ENCODE measurements around the gene OR14K1. TPM values are rescaled to one million over a fixed set of nuclear protein-coding genes. Genes with fewer than 3 reads are reported as not detected.

OR14K1 gene
- total and polyA plus RNA-seq, 9 of the 15 experiments (the other 6 are each of a cell fraction or from before 2014, with no cell fraction given) = not detected

- Histone ChIP-seq H2AFZ (ENCODE audit: low read depth, low read length) (no peak overlapping the region), H3K4me1 (replicated peaks in 1 of 2; ENCODE audit: control insufficient read depth in 2 of 2, insufficient read depth in 2 of 2, low read length in 2 of 2) (no peaks in the 10 kb centered on the region), H4K20me1 (replicated peaks; ENCODE audit: control insufficient read depth, insufficient read depth, low read length) (no peaks in the 10 kb centered on the region), H3K36me3 (ENCODE audit: control insufficient read depth, insufficient read depth, low read length) (no peaks in the 10 kb centered on the region), H3K9ac (ENCODE audit: insufficient read depth in 1 of 2, low read depth in 2 of 2, low read length in 2 of 2) (no peak overlapping the region), H3K9me3 (replicated peaks; ENCODE audit: control insufficient read depth, insufficient read depth, low read depth, low read length) (peaks cover 7% of the 10 kb centered on the region; the same call in 1 of the 2 replicates), H3K4me2 (ENCODE audit: insufficient read depth, low read length) (no peak overlapping the region), H3K9me1 (ENCODE audit: control insufficient read depth, insufficient read depth, low read length) (no peaks in the 10 kb centered on the region), H3K27ac (ENCODE audit: extremely low read depth, low read depth, low read length) (no peak overlapping the region), H3K27me3 (ENCODE audit: control insufficient read depth in 2 of 2, insufficient read depth in 2 of 2, low read length in 2 of 2) (no peaks in the 10 kb centered on the region), H3K79me2 (ENCODE audit: control insufficient read depth, insufficient read depth, low read length) (no peaks in the 10 kb centered on the region), H3K4me3 (no peak overlapping the region)
- intact Hi-C loops (cut with micrococcal nuclease) (no loop called here), in situ Hi-C loops (cut with MboI) (no loop called here)
- DNase-seq (ENCODE audit: extremely low read depth in 1 of 4, low spot score in 3 of 4) = no peak
- BruUV-seq (replicated peaks) = no TSS peak
- ChIA-PET CTCF (ENCODE audit: low intra/inter-chr PET ratio) (no interaction called here), POLR2A (no interaction called here)
- TF ChIP-seq NFATC3 (IDR thresholded peaks at IDR 0.05) = no peak
- no peak for TF ChIP-seq NEUROD1 (IDR thresholded peaks at IDR 0.05; ENCODE audit: borderline replicate concordance, low read depth, low read length, partially characterized antibody)
- TF ChIP-seq, protein P1, sequence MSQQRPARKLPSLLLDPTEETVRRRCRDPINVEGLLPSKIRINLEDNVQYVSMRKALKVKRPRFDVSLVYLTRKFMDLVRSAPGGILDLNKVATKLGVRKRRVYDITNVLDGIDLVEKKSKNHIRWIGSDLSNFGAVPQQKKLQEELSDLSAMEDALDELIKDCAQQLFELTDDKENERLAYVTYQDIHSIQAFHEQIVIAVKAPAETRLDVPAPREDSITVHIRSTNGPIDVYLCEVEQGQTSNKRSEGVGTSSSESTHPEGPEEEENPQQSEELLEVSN (IDR thresholded peaks at IDR 0.05; ENCODE audit: borderline replicate concordance in 1 of 2, extremely low read depth in 1 of 2, insufficient read depth in 1 of 2, insufficient read length in 1 of 2, low read depth in 1 of 2, low read length in 1 of 2, poor library complexity in 1 of 2, severe bottlenecking in 1 of 2) = no peak
- TF ChIP-seq, protein P2, sequence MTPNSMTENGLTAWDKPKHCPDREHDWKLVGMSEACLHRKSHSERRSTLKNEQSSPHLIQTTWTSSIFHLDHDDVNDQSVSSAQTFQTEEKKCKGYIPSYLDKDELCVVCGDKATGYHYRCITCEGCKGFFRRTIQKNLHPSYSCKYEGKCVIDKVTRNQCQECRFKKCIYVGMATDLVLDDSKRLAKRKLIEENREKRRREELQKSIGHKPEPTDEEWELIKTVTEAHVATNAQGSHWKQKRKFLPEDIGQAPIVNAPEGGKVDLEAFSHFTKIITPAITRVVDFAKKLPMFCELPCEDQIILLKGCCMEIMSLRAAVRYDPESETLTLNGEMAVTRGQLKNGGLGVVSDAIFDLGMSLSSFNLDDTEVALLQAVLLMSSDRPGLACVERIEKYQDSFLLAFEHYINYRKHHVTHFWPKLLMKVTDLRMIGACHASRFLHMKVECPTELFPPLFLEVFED (CRISPR knock-in tag; conservative IDR thresholded peaks at IDR 0.05) = no peak
- TF ChIP-seq SIX5 (IDR thresholded peaks at IDR 0.05; ENCODE audit: borderline replicate concordance in 1 of 2, insufficient read depth in 1 of 2, low read depth in 1 of 2, low read length in 2 of 2) = no peak
- TF ChIP-seq DACH1 (IDR thresholded peaks at IDR 0.05; ENCODE audit: partially characterized antibody) = no peak
- no peak for TF ChIP-seq HNRNPL (IDR thresholded peaks at IDR 0.05; ENCODE audit: low read depth, low read length)
- ATAC-seq = no peak
- no peak for FAIRE-seq
- 1% methylated on average over 7 of the region's 7 CpGs for WGBS (ENCODE audit: insufficient coverage, low coverage, missing lambda C conversion rate)
Observed at GRCh38 chr1:247713753-247714152, 24.7 kb upstream of the OR14K1 start.

Data from K562 (cell line).